Stomach (tissue), 9 donors: ENCODE measurements around the gene KDM5A. TPM values are rescaled to one million over a fixed set of nuclear protein-coding genes. Genes with fewer than 3 reads are reported as not detected.
A peak's percentile ranks its signal among the peaks of the same experiment; 100 is the strongest.

Experiments used
- DNase-seq, 2 donors: peaks; one replicate each; pipeline versions ENCODE4 v3.0.0 to v3.0.0-alpha.2; 2013 to 2019
- H3K27ac ChIP-seq, 5 donors: fragments of 200-600 bp in 4 of 5; sonication (generic) in 4 of 5; one replicate each; pipeline ENCODE4 v1.5.1; 2013 to 2019; ENCODE audit warnings: mild to moderate bottlenecking in 1 of 5, moderate library complexity in 1 of 5
- H3K27me3 ChIP-seq, 3 donors: fragments of 200-600 bp; sonication (generic); one replicate each; pipeline ENCODE4 v1.5.1; 2017 to 2019; ENCODE audit warnings: mixed run types in 1 of 3
- H3K36me3 ChIP-seq, 4 donors: fragments of 200-600 bp; sonication (generic); 1 replicate in 3 of 4; 2 replicates in 1 of 4; pipeline ENCODE4 v1.5.1; 2016 to 2019
- H3K4me1 ChIP-seq, 4 donors: fragments of 200-600 bp; sonication (generic); one replicate each; pipeline ENCODE4 v1.5.1; 2016 to 2019
- H3K4me3 ChIP-seq, 4 donors: fragments of 200-600 bp; sonication (generic) in 3 of 4; one replicate each; pipeline ENCODE4 v1.5.1; 2016 to 2019; ENCODE audit warnings: mild to moderate bottlenecking in 1 of 4
- H3K9me3 ChIP-seq, 4 donors: fragments of 200-600 bp; sonication (generic); one replicate each; pipeline ENCODE4 v1.5.1; 2016 to 2019
- EP300 ChIP-seq: sonication (generic); formaldehyde crosslinking; IDR thresholded peaks from one replicate; pipeline ENCODE4 v1.6.1; 2017; ENCODE audit warnings: antibody characterized with exemption
- POLR2A ChIP-seq, 4 donors: fragments of 450-650 bp; IDR thresholded peaks; one replicate each; pipeline ENCODE4 v1.6.1; 2016; ENCODE audit warnings: antibody characterized with exemption in 4 of 4, control low read depth in 2 of 4, mild to moderate bottlenecking in 1 of 4, moderate library complexity in 1 of 4
- POLR2AphosphoS5 ChIP-seq, 3 donors: sonication (generic); formaldehyde crosslinking; IDR thresholded peaks; one replicate each; pipeline ENCODE4 v1.6.1; 2016; ENCODE audit warnings: antibody characterized with exemption in 3 of 3
- WGBS, 5 donors: extraction: QIAGEN DNeasy Blood & Tissue Kit in 3 of 5; methylation state at CpG; one replicate each; pipeline versions ENCODE4 v1.1.5 to v1.1.7; 2013 to 2018; 5-methylcytosine and 5-hydroxymethylcytosine counted together
- intact Hi-C: fragments of 100-400 bp; cut with DNase I; formaldehyde crosslinking; loops from one replicate; pipeline ENCODE4 v1.15.1; 2023; ENCODE audit warnings: low total_unique reads
- polyA plus RNA-seq, 3 donors: library from polyadenylated mRNA; stranded (reverse); fragments of 200-250 nt; gene quantifications; one replicate each; pipeline ENCODE4 v1.2.3, GENCODE V29; 2013
- total RNA-seq, 5 donors: library from RNA; depleted of rRNA; stranded (reverse); fragments of >200 nt; gene quantifications; one replicate each; pipeline versions ENCODE4 v1.1.0 to v1.2.3, GENCODE V29; 2014 to 2016
- TF ChIP-seq, protein P1 (sequence below), 7 experiments: fragments of 450-650 bp in 4 of 7; fragments of 200-600 bp in 3 of 7; sonication (generic) in 3 of 7; IDR thresholded peaks; one replicate each; pipeline ENCODE4 v1.5.1; 2016 to 2019; ENCODE audit warnings: antibody characterized with exemption in 7 of 7, control low read depth in 2 of 7, mild to moderate bottlenecking in 1 of 7
- donor health status: healthy with polysubstance abuse.
- donor health status: Bipolar disorder and iron deficiency.
- donor health status: healthy.

Gene KDM5A
- total and polyA plus RNA-seq, 8 donors: 3.2 to 178 (median 67.5) TPM

DNA sequence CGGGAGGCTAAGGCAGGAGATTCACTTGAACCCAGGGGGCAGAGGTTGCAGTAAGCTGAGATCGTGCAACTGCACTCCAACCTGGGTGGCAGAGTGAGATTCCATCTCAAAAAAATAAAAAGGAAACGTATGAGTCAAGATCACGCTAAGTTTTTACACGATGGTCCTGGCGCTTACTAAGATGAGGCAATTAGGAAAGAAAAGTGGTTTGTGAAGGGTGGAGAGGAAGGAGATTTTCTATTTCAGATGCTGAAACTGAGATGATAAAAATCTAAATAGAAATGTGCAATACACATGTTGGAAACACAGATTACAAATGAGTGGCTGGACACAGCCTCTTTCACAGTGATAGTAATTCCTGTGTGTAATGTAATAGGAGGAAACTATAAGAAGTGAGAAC, 63.2 kb downstream of the KDM5A start:
- intact Hi-C loops: no loop called here
- H3K27ac ChIP-seq: no peak overlapping the region
- no peaks in the 10 kb centered on the region for H3K27me3 ChIP-seq
- H3K9me3 ChIP-seq: no peaks in the 10 kb centered on the region
- WGBS, 5 donors: 79 to 94% (median 91%) methylated on average over 6 of the region's 6 CpGs
- H3K36me3 ChIP-seq: peaks cover 27 to 97% (median 94%) of the 10 kb centered on the region in 4 donors
- DNase-seq: no peak
- TF ChIP-seq POLR2A (IDR thresholded peaks at IDR 0.05) (no peak), EP300 (no peak), POLR2AphosphoS5 (IDR thresholded peaks at IDR 0.05) (no peak)
- TF ChIP-seq, protein P1, sequence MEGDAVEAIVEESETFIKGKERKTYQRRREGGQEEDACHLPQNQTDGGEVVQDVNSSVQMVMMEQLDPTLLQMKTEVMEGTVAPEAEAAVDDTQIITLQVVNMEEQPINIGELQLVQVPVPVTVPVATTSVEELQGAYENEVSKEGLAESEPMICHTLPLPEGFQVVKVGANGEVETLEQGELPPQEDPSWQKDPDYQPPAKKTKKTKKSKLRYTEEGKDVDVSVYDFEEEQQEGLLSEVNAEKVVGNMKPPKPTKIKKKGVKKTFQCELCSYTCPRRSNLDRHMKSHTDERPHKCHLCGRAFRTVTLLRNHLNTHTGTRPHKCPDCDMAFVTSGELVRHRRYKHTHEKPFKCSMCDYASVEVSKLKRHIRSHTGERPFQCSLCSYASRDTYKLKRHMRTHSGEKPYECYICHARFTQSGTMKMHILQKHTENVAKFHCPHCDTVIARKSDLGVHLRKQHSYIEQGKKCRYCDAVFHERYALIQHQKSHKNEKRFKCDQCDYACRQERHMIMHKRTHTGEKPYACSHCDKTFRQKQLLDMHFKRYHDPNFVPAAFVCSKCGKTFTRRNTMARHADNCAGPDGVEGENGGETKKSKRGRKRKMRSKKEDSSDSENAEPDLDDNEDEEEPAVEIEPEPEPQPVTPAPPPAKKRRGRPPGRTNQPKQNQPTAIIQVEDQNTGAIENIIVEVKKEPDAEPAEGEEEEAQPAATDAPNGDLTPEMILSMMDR (IDR thresholded peaks at IDR 0.05): no peak
- no peaks in the 10 kb centered on the region for H3K4me1 ChIP-seq
- H3K4me3 ChIP-seq: no peak overlapping the region

- WGBS, 5 donors: 92 to 99% (median 96%) methylated on average over 2 of the region's 2 CpGs
- no peak overlapping the region for H3K27ac ChIP-seq
- intact Hi-C loops: no loop called here
- no peak overlapping the region for H3K4me3 ChIP-seq
- no peaks in the 10 kb centered on the region for H3K4me1 ChIP-seq
- TF ChIP-seq, protein P1 (IDR thresholded peaks at IDR 0.05): no peak
- TF ChIP-seq POLR2A (IDR thresholded peaks at IDR 0.05): no peak
- no peak for TF ChIP-seq POLR2AphosphoS5 (IDR thresholded peaks at IDR 0.05)
- TF ChIP-seq EP300: no peak
- DNase-seq: no peak
- no peaks in the 10 kb centered on the region for H3K9me3 ChIP-seq
- peaks cover 42 to 100% (median 100%) of the 10 kb centered on the region in 4 donors for H3K36me3 ChIP-seq
- H3K27me3 ChIP-seq: no peaks in the 10 kb centered on the region
These were observed 65.6 kb downstream of the KDM5A start for GRCh38 chr12:323507-323906.

GRCh38 chr12:321606-322326, 67.4 kb downstream of the KDM5A start:
- Histone ChIP-seq H3K36me3 (peaks cover 60 to 100% (median 100%) of the 10 kb centered on the region in 4 donors), H3K27me3 (no peaks in the 10 kb centered on the region), H3K27ac (no peak overlapping the region), H3K4me3 (no peak overlapping the region), H3K4me1 (no peaks in the 10 kb centered on the region), H3K9me3 (no peaks in the 10 kb centered on the region)
- intact Hi-C loops: no loop called here
- TF ChIP-seq, protein P1 (IDR thresholded peaks at IDR 0.05): no peak
- TF ChIP-seq EP300: no peak
- TF ChIP-seq POLR2A (IDR thresholded peaks at IDR 0.05): no peak
- TF ChIP-seq POLR2AphosphoS5 (IDR thresholded peaks at IDR 0.05): no peak
- WGBS, 5 donors: 21 to 70% (median 47%) methylated on average over 1 of the region's 1 CpG
- peak in 1 of 2 donors; percentile 63 for DNase-seq

- intact Hi-C loops: no loop called here
- no peak overlapping the region for H3K27ac ChIP-seq
- DNase-seq: no peak
- no peaks in the 10 kb centered on the region for H3K9me3 ChIP-seq
- H3K36me3 ChIP-seq: peaks cover 68 to 100% (median 99%) of the 10 kb centered on the region in 4 donors
- H3K4me3 ChIP-seq: no peak overlapping the region
- no peaks in the 10 kb centered on the region for H3K27me3 ChIP-seq
- WGBS, 5 donors: 67 to 75% (median 73%) methylated on average over 9 of the region's 9 CpGs
- H3K4me1 ChIP-seq: no peaks in the 10 kb centered on the region
- TF ChIP-seq EP300 (no peak), POLR2AphosphoS5 (IDR thresholded peaks at IDR 0.05) (no peak), POLR2A (IDR thresholded peaks at IDR 0.05) (no peak)
- TF ChIP-seq, protein P1 (IDR thresholded peaks at IDR 0.05): no peak
These were observed 70.2 kb downstream of the KDM5A start for GRCh38 chr12:318759-319515.
